Uterus (tissue), 2 donors: Measurements from ENCODE around the gene THRB.

Source experiments
- CTCF ChIP-seq, 4 experiments: fragments of 200-600 bp in 2 of 4; fragments of 450-650 bp in 2 of 4; sonication (generic) in 2 of 4; IDR thresholded peaks; one replicate each; pipeline ENCODE4 v1.5.1; 2016 to 2019; ENCODE audit warnings: antibody characterized with exemption in 4 of 4, mild to moderate bottlenecking in 2 of 4, moderate library complexity in 1 of 4
- POLR2A ChIP-seq, 2 donors: fragments of 450-650 bp; IDR thresholded peaks; one replicate each; pipeline ENCODE4 v1.6.1; 2016; ENCODE audit warnings: antibody characterized with exemption in 2 of 2, mild to moderate bottlenecking in 1 of 2, moderate library complexity in 1 of 2

GRCh38 chr3:24232784-24233183 is 261.9 kb downstream of the THRB start:
- TF ChIP-seq POLR2A (IDR thresholded peaks at IDR 0.05) (no peak), CTCF (IDR thresholded peaks at IDR 0.05) (no peak)
